K562 (cell line): ENCODE measurements around the gene PCYT1A. TPM values are rescaled to one million over a fixed set of nuclear protein-coding genes. Genes with fewer than 3 reads are reported as not detected.

Experiments
- ATAC-seq: fragments of 200-7000 bp; cut with Tn5 transposase; 3 replicates; pipeline ENCODE4 v1.9.1; 2020; ENCODE audit warnings: moderate library complexity
- BruUV-seq: library from RNA; stranded (reverse); fragments of 400-500 nt; replicated peaks from 2 replicates; lab custom pipeline; 2021; lab: Mats Ljungman, UMichigan
- CTCF ChIA-PET: fragments of 300-600 bp; formaldehyde crosslinking; extraction: SDS; loops from one replicate; lab custom pipeline; 2021; ENCODE audit warnings: low intra/inter-chr PET ratio; lab: Yijun Ruan, JAX
- POLR2A ChIA-PET: fragments of 300-600, 350-650 bp; sonication (Branson Sonifier 250); formaldehyde crosslinking; extraction: SDS; loops from one replicate; lab custom pipeline; 2021; ENCODE audit warnings: antibody characterized with exemption, inconsistent platforms; lab: Yijun Ruan, JAX
- DNase-seq, 4 experiments: peaks; one replicate each; pipeline versions ENCODE4 v3.0.0 to v3.0.0-alpha.2; 2011 to 2018; ENCODE audit warnings: low spot score in 3 of 4, mixed read lengths in 3 of 4; ENCODE audit errors: extremely low read depth in 1 of 4
- FAIRE-seq: peaks from 2 replicates; lab custom pipeline; 2011; peaks lifted over from hg19 to GRCh38; lab: Jason Lieb, UNC
- H2AFZ ChIP-seq: 2 replicates; pipeline ENCODE4 v1.6.0; 2011; ENCODE audit warnings: low read depth, low read length, control low read depth, inconsistent platforms
- H3K27ac ChIP-seq: fragments of 200-600 bp; 3 replicates; pipeline ENCODE4 v1.8.0; 2011; ENCODE audit warnings: low read depth, mild to moderate bottlenecking, control low read depth, inconsistent platforms, low read length, moderate library complexity, mixed read lengths; ENCODE audit errors: extremely low read depth
- H3K27me3 ChIP-seq, 2 experiments: fragments of 300-600 bp in 1 of 2; 2 replicates in 1 of 2; 3 replicates in 1 of 2; pipeline versions ENCODE4 v1.6.0 to v1.8.0; 2011; ENCODE audit warnings: inconsistent platforms in 2 of 2, low read length in 2 of 2, mild to moderate bottlenecking in 1 of 2, mixed read lengths in 1 of 2, moderate library complexity in 1 of 2; ENCODE audit not compliant: control insufficient read depth in 2 of 2, insufficient read depth in 2 of 2
- H3K36me3 ChIP-seq: fragments of 300-600 bp; 3 replicates; pipeline ENCODE4 v1.8.0; 2011; ENCODE audit warnings: mild to moderate bottlenecking, low read length, inconsistent platforms; ENCODE audit not compliant: control insufficient read depth, insufficient read depth
- H3K4me1 ChIP-seq, 2 experiments: fragments of 200-600 bp in 1 of 2; replicated peaks in 1 of 2; 2 replicates in 1 of 2; 3 replicates in 1 of 2; pipeline versions ENCODE4 v1.5.1 to v1.8.0; 2011; ENCODE audit warnings: inconsistent platforms in 2 of 2, low read length in 2 of 2, mild to moderate bottlenecking in 1 of 2, mixed read lengths in 1 of 2, moderate library complexity in 1 of 2; ENCODE audit not compliant: control insufficient read depth in 2 of 2, insufficient read depth in 2 of 2
- H3K4me2 ChIP-seq: 2 replicates; pipeline ENCODE4 v1.6.1; 2011; ENCODE audit warnings: low read length, control low read depth, inconsistent platforms, mixed read lengths; ENCODE audit not compliant: insufficient read depth
- H3K4me3 ChIP-seq: fragments of 200-600 bp; sonication (generic), shearing (Covaris generic); 2 replicates; pipeline ENCODE4 v1.5.1; 2016; ENCODE audit warnings: control low read depth, inconsistent platforms
- H3K79me2 ChIP-seq: fragments of 200-600 bp; 3 replicates; pipeline ENCODE4 v1.8.0; 2011; ENCODE audit warnings: low read length, inconsistent platforms; ENCODE audit not compliant: control insufficient read depth, insufficient read depth
- H3K9ac ChIP-seq, 2 experiments: 2 replicates each; pipeline versions ENCODE4 v1.6.0 to v1.6.1; 2011; ENCODE audit warnings: low read depth in 2 of 2, low read length in 2 of 2, control low read depth in 1 of 2, inconsistent platforms in 1 of 2, mild to moderate bottlenecking in 1 of 2, mixed read lengths in 1 of 2; ENCODE audit not compliant: insufficient read depth in 1 of 2
- H3K9me1 ChIP-seq: one replicate; pipeline ENCODE4 v1.6.0; 2011; ENCODE audit warnings: inconsistent platforms, mild to moderate bottlenecking, low read length, moderate library complexity; ENCODE audit not compliant: control insufficient read depth, insufficient read depth
- H3K9me3 ChIP-seq: replicated peaks from 2 replicates; pipeline ENCODE4 v1.5.1; 2011; ENCODE audit warnings: low read depth, low read length, inconsistent platforms; ENCODE audit not compliant: control insufficient read depth, insufficient read depth
- H4K20me1 ChIP-seq: replicated peaks from 2 replicates; pipeline ENCODE4 v1.6.1; 2011; ENCODE audit warnings: low read length, inconsistent platforms, mixed read lengths; ENCODE audit not compliant: control insufficient read depth, insufficient read depth
- CTBP1 ChIP-seq: fragments of 450-650 bp; IDR thresholded peaks from 2 replicates; pipeline ENCODE4 v1.6.1; 2016; ENCODE audit warnings: borderline replicate concordance
- GATAD2A ChIP-seq: fragments of 450-650 bp; IDR thresholded peaks from 2 replicates; pipeline ENCODE4 v1.6.1; 2017
- GTF2E2 ChIP-seq: fragments of 200-800 bp; sonication (Bioruptor generic); IDR thresholded peaks from 2 replicates; pipeline ENCODE4 v1.6.1; 2016; ENCODE audit warnings: missing genetic modification characterization, missing compliant biosample characterization
- HMG20A ChIP-seq: fragments of 450-650 bp; formaldehyde crosslinking; conservative IDR thresholded peaks from 2 replicates; pipeline ENCODE4 v1.4.0; 2020; ENCODE audit warnings: mild to moderate bottlenecking, mixed read lengths
- L3MBTL2 ChIP-seq: fragments of 450-650 bp; IDR thresholded peaks from 2 replicates; pipeline ENCODE4 v1.6.1; 2016; ENCODE audit warnings: mild to moderate bottlenecking, moderate library complexity
- MED1 ChIP-seq: sonication (generic); formaldehyde crosslinking; IDR thresholded peaks from 2 replicates; pipeline ENCODE4 v1.8.1; 2023; ENCODE audit warnings: missing genetic modification reagents, borderline replicate concordance
- MEF2D ChIP-seq: conservative IDR thresholded peaks from 2 replicates; pipeline ENCODE4 v1.6.1; 2016; ENCODE audit warnings: low read depth, missing genetic modification characterization, missing compliant biosample characterization
- MLLT1 ChIP-seq, 2 experiments: fragments of 450-650 bp; IDR thresholded peaks; 2 replicates each; pipeline ENCODE4 v1.6.1; 2016
- TFAP4 ChIP-seq: sonication (generic); formaldehyde crosslinking; IDR thresholded peaks from 2 replicates; pipeline ENCODE4 v1.8.0; 2022; ENCODE audit warnings: missing genetic modification reagents, mild to moderate bottlenecking, moderate library complexity, borderline replicate concordance
- THRB ChIP-seq: fragments of 450-650 bp; formaldehyde crosslinking; conservative IDR thresholded peaks from 2 replicates; pipeline ENCODE4 v1.4.0; 2022; ENCODE audit warnings: mild to moderate bottlenecking, missing genetic modification characterization
- TOE1 ChIP-seq, 2 experiments: fragments of 450-650 bp in 1 of 2; sonication (generic) in 1 of 2; formaldehyde crosslinking in 1 of 2; IDR thresholded peaks; 2 replicates each; pipeline versions ENCODE4 v1.7.1 to v1.8.0; 2016 to 2022; ENCODE audit warnings: borderline replicate concordance in 2 of 2, mild to moderate bottlenecking in 2 of 2, antibody characterized with exemption in 1 of 2, inconsistent platforms in 1 of 2, low read depth in 1 of 2, missing genetic modification reagents in 1 of 2, moderate library complexity in 1 of 2
- ZFX ChIP-seq: sonication (generic); formaldehyde crosslinking; IDR thresholded peaks from 2 replicates; pipeline ENCODE4 v1.8.0; 2022; ENCODE audit warnings: mild to moderate bottlenecking, missing genetic modification reagents, moderate library complexity
- ZNF511 ChIP-seq: sonication (generic); formaldehyde crosslinking; IDR thresholded peaks from 2 replicates; pipeline ENCODE4 v1.8.0; 2022; ENCODE audit warnings: mild to moderate bottlenecking, missing genetic modification reagents
- ZNF561 ChIP-seq: fragments of 450-650 bp; formaldehyde crosslinking; conservative IDR thresholded peaks from 2 replicates; pipeline ENCODE4 v1.4.0; 2020; ENCODE audit warnings: mild to moderate bottlenecking, moderate library complexity
- WGBS: fragments of 100-300 bp; shearing (Covaris generic); methylation state at CpG from one replicate; pipeline ENCODE4 v1.1.6; 2016; ENCODE audit warnings: low coverage, mixed read lengths; ENCODE audit not compliant: insufficient coverage; ENCODE audit errors: missing lambda C conversion rate; 5-methylcytosine and 5-hydroxymethylcytosine counted together
- in situ Hi-C: fragments of 300-500 bp; cut with MboI; formaldehyde crosslinking; loops from 4 replicates; pipeline ENCODE4 v1.15.0; 2018; ENCODE audit warnings: inconsistent platforms, mixed read lengths
- intact Hi-C: fragments of 100-400 bp; cut with micrococcal nuclease; formaldehyde crosslinking; loops from 2 replicates; pipeline ENCODE4 v1.14.2; 2022
- polyA plus RNA-seq, 8 experiments: library from polyadenylated mRNA; depleted of rRNA in 4 of 8; stranded (reverse) in 5 of 8; unstranded in 3 of 8; fragments of >200 nt; fragmentation: Nextera tagmentation in 2 of 8; fragmentation: Illumina TruSeq in 1 of 8; extraction: Ambion mirVana in 2 of 8; extraction: Trizol in 1 of 8; gene quantifications; 2 replicates each; pipeline versions ENCODE4 v1.2.1 to v1.2.3, GENCODE V29; 2011 to 2014; ENCODE audit warnings: inconsistent platforms in 1 of 8, missing spikeins in 1 of 8
- total RNA-seq, 7 experiments: library from RNA; depleted of rRNA in 6 of 7; stranded (reverse); fragments of >200 nt in 6 of 7; fragmentation: Illumina TruSeq in 2 of 7; extraction: Trizol in 2 of 7; gene quantifications; 2 replicates each; pipeline versions ENCODE4 v1.2.1 to v1.2.3, GENCODE V29; 2011 to 2021; ENCODE audit warnings: low replicate concordance in 1 of 7

PCYT1A gene
- total and polyA plus RNA-seq, 9 of the 15 experiments (the other 6 are each of a cell fraction or from before 2014, with no cell fraction given), result 13.4 to 62.8 (median 49.4) TPM

GRCh38 chr3:196193133-196193735 lies 94.3 kb downstream of the PCYT1A start (continued):
- TF ChIP-seq CTBP1 (peak; percentile 11; the same call in 1 of the 2 replicates), ZNF511 (CRISPR knock-in tag) (0 out of 2 replicates have a peak, but pooled peaks have one; percentile 29), HMG20A (CRISPR knock-in tag) (no peak)
- TF ChIP-seq, all 486 proteins: peak for 8

GRCh38 chr3:196192524-196193051 lies 94.9 kb downstream of the PCYT1A start:
- no TSS peak for BruUV-seq
- TF ChIP-seq TFAP4 (CRISPR knock-in tag) (peak; percentile 37; the same call in 1 of the 2 replicates), GTF2E2 (tag) (no peak), MEF2D (tag) (0 out of 2 replicates have a peak, but pooled peaks have one; percentile 28), MED1 (CRISPR knock-in tag) (no peak), ZNF561 (CRISPR knock-in tag) (no peak), THRB (CRISPR knock-in tag) (peak; percentile 78; the same call in 1 of the 2 replicates), GATAD2A (peak; percentile 72; the same call in 1 of the 2 replicates), MLLT1 (IDR thresholded peaks at IDR 0.05) (peak; percentile 67 to 99; a peak in 3 of 4 replicates), ZFX (CRISPR knock-in tag) (peak; percentile 71), L3MBTL2 (peak; percentile 63; the same call in 1 of the 2 replicates), TOE1 (IDR thresholded peaks at IDR 0.05; ENCODE audit: borderline replicate concordance) (peak; percentile 46; the same call in 1 of the 2 replicates), TOE1 (CRISPR knock-in tag; IDR thresholded peaks at IDR 0.05; ENCODE audit: borderline replicate concordance, low read depth) (no peak)

More at GRCh38 chr3:196192524-196193051, 94.9 kb downstream of the PCYT1A start:
- in situ Hi-C loops (loop anchor here (5.0 kb wide), 1 partner anchor 115 kb away; no protein-coding TSS in a partner anchor), intact Hi-C loops (loop anchor here (2.0 to 10.0 kb wide), 2 partner anchors 66 to 478 kb away; no protein-coding TSS in a partner anchor)
- peak; percentile 2; the same call in 2 of the 3 replicates for ATAC-seq
- H3K9me3 ChIP-seq, result no peaks in the 10 kb centered on the region
- peaks cover 46 to 84% of the 10 kb centered on the region in 2 experiments for H3K4me1 ChIP-seq
- H3K27me3 ChIP-seq, result no peaks in the 10 kb centered on the region
- ChIA-PET CTCF (interaction anchor here (1.1 kb wide), 1 partner anchor 119 kb away, joined by 3 read pairs; no protein-coding TSS in a partner anchor), POLR2A (interaction anchor here (0.6 to 3.0 kb wide), 3 partner anchors 8 to 112 kb away, joined by 3 to 30 read pairs (median 4); partner anchors contain the start of gene TFRC)
- no peaks in the 10 kb centered on the region for H3K36me3 ChIP-seq
- FAIRE-seq, result peak; percentile 48
- H3K27ac ChIP-seq, result peak overlapping the region; percentile 62; the same call in 2 of the 3 replicates
- H3K9me1 ChIP-seq, result no peaks in the 10 kb centered on the region
- H3K79me2 ChIP-seq, result peaks cover 25% of the 10 kb centered on the region
- WGBS, result 44% methylated on average over 13 of the region's 14 CpGs
- no peak overlapping the region for H3K4me3 ChIP-seq
- H3K9ac ChIP-seq, result peak overlapping the region; percentile 49 to 88
- H2AFZ ChIP-seq, result peak overlapping the region; percentile 90
- H4K20me1 ChIP-seq, result no peaks in the 10 kb centered on the region
- DNase-seq, result peak in 3 of 4 experiments; percentile 51 to 65 (median 56)
- H3K4me2 ChIP-seq, result peak overlapping the region; percentile 64
